HCT116 (cell line): ENCODE measurements around the gene TNFRSF8.

Experiments used
- CTCF ChIP-seq, 3 experiments: fragments of 200-600 bp in 1 of 3; sonication (generic) in 1 of 3; IDR thresholded peaks in 2 of 3; conservative IDR thresholded peaks in 1 of 3; 2 replicates each; pipeline ENCODE4 v1.5.1; 2012 to 2017; ENCODE audit warnings: low read depth in 2 of 3, low read length in 2 of 3, antibody characterized with exemption in 1 of 3, borderline replicate concordance in 1 of 3, control low read depth in 1 of 3, mild to moderate bottlenecking in 1 of 3, mixed read lengths in 1 of 3, mixed run types in 1 of 3, moderate library complexity in 1 of 3; ENCODE audit not compliant: insufficient read depth in 1 of 3
- EZH2 ChIP-seq: fragments of 200-600 bp; sonication (generic); IDR thresholded peaks from 2 replicates; pipeline ENCODE4 v1.6.1; 2017; ENCODE audit warnings: antibody characterized with exemption, mixed run types

GRCh38 chr1:12100071-12100470 is 37.0 kb downstream of the TNFRSF8 start:
- no peak for TF ChIP-seq CTCF (IDR thresholded peaks at IDR 0.05 in 2 of 3, conservative IDR thresholded peaks at IDR 0.05 in 1 of 3; ENCODE audit: borderline replicate concordance in 1 of 3, insufficient read depth in 1 of 3, low read depth in 2 of 3, low read length in 2 of 3)
- TF ChIP-seq EZH2, result no peak
